Stimulated activated CD4-positive, alpha-beta T cell treated with anti-CD3 and anti-CD28 coated beads, Interleukin-12 subunit alpha, Interleukin-12 subunit beta, amount 100 ng/mL, for 24 hours (primary cell): ENCODE results near the gene SEMA4A.
"Not testable (repeated sequence)": the region's sequence is repeated elsewhere in the genome, so short reads cannot be mapped to it uniquely, and the experiment has no call there.

Experiments used
- DNase-seq, 2 experiments: peaks; one replicate each; pipeline ENCODE4 v3.0.0-alpha.2; 2020; ENCODE audit warnings: low read depth in 2 of 2

The SEMA4A gene

GRCh38 chr1:156153362-156153761 lies at the start of gene SEMA4A:
TSS of gene SEMA4A (plus strand) at chr1:156153585. CDS start at chr1:156154579, 994 bp downstream.
- no peak for DNase-seq

GRCh38 chr1:156104065-156104810 lies 49.1 kb upstream of the SEMA4A start:
- DNase-seq: no peak

- DNase-seq: no peak
These were observed 48.2 kb upstream of the SEMA4A start for GRCh38 chr1:156104861-156105832.

GRCh38 chr1:156106624-156107488 lies 46.5 kb upstream of the SEMA4A start:
- no peak for DNase-seq

- DNase-seq: no peak
These were observed 45.3 kb upstream of the SEMA4A start for GRCh38 chr1:156108057-156108456.

GRCh38 chr1:156108664-156109241 lies 44.6 kb upstream of the SEMA4A start:
- DNase-seq: no peak

GRCh38 chr1:156110252-156110651 lies 43.1 kb upstream of the SEMA4A start:
- DNase-seq: no peak

- no peak for DNase-seq
These were observed 41.9 kb upstream of the SEMA4A start for GRCh38 chr1:156111355-156111962.

GRCh38 chr1:156112276-156113137 lies 40.9 kb upstream of the SEMA4A start:
- no peak for DNase-seq

GRCh38 chr1:156113282-156113950 lies 40.0 kb upstream of the SEMA4A start:
- DNase-seq: no peak

GRCh38 chr1:156114101-156114918 lies 39.1 kb upstream of the SEMA4A start, which contains the start of gene LMNA:
TSS of gene LMNA (plus strand) at chr1:156114711. CDS start at chr1:156114919, 208 bp downstream.
- DNase-seq: peak; percentile 44 to 75

- no peak for DNase-seq
These were observed 38.4 kb upstream of the SEMA4A start for GRCh38 chr1:156114919-156115513.

GRCh38 chr1:156115514-156116374 lies 37.6 kb upstream of the SEMA4A start:
- no peak for DNase-seq

GRCh38 chr1:156116731-156117130 lies 36.7 kb upstream of the SEMA4A start:
- not testable (repeated sequence) for DNase-seq

GRCh38 chr1:156117414-156118176 lies 35.8 kb upstream of the SEMA4A start:
- DNase-seq: no peak

GRCh38 chr1:156118177-156118868 lies 35.1 kb upstream of the SEMA4A start:
- DNase-seq: no peak
